CD4-positive, alpha-beta T cell (primary cell): ENCODE measurements around the gene SCG5. TPM values are rescaled to one million over a fixed set of nuclear protein-coding genes. Genes with fewer than 3 reads are reported as not detected.

ENCODE experiments used
- ATAC-seq: fragments of 200-7000 bp; cut with Tn5 transposase; one replicate; pipeline ENCODE4 v1.10.0; 2022; ENCODE audit warnings: mild to moderate bottlenecking; ENCODE audit not compliant: poor library complexity
- CTCF ChIA-PET: fragments of 350-600 bp; sonication (Branson Sonifier 250); formaldehyde crosslinking; loops from one replicate; lab custom pipeline; 2021; ENCODE audit warnings: antibody characterized with exemption, inconsistent platforms; lab: Charles Lee
- POLR2A ChIA-PET: fragments of 350-600 bp; sonication (Branson Sonifier 250); formaldehyde crosslinking; loops from one replicate; lab custom pipeline; 2021; ENCODE audit warnings: antibody characterized with exemption, inconsistent platforms; lab: Charles Lee
- DNase-seq, 14 experiments: peaks; one replicate each; pipeline ENCODE4 v3.0.0-alpha.2; 2013 to 2020; ENCODE audit warnings: mixed read lengths in 2 of 14
- H3K27ac ChIP-seq, 2 donors: one replicate each; pipeline versions ENCODE4 v1.5.1 to v1.7.0; 2013; ENCODE audit warnings: low read length in 2 of 2, low read depth in 1 of 2, mild to moderate bottlenecking in 1 of 2
- H3K27me3 ChIP-seq, 2 experiments: 1 replicate in 1 of 2; 2 replicates in 1 of 2; pipeline versions ENCODE4 v1.6.1 to v1.7.0; 2013; ENCODE audit warnings: low read length in 2 of 2, control low read depth in 1 of 2, mild to moderate bottlenecking in 1 of 2, moderate library complexity in 1 of 2; ENCODE audit not compliant: insufficient read depth in 2 of 2, control insufficient read depth in 1 of 2
- H3K36me3 ChIP-seq: one replicate; pipeline ENCODE4 v1.6.1; 2013; ENCODE audit warnings: low read length, control low read depth; ENCODE audit not compliant: insufficient read depth
- H3K4me1 ChIP-seq: one replicate; pipeline ENCODE4 v1.6.1; 2013; ENCODE audit warnings: low read length, control low read depth; ENCODE audit not compliant: insufficient read depth
- H3K4me3 ChIP-seq: one replicate; pipeline ENCODE4 v1.5.1; 2013; ENCODE audit warnings: mild to moderate bottlenecking, low read length, moderate library complexity
- H3K9me3 ChIP-seq, 2 experiments: 1 replicate in 1 of 2; 2 replicates in 1 of 2; pipeline versions ENCODE4 v1.6.1 to v1.7.0; 2013; ENCODE audit warnings: low read length in 2 of 2, mild to moderate bottlenecking in 2 of 2, control low read depth in 1 of 2, moderate library complexity in 1 of 2; ENCODE audit not compliant: control insufficient read depth in 1 of 2, insufficient read depth in 1 of 2
- H3K27ac Mint-ChIP-seq: one replicate; pipeline ENCODE4 v1.8.0; 2020; ENCODE audit warnings: mixed read lengths
- H3K27me3 Mint-ChIP-seq: one replicate; pipeline ENCODE4 v1.8.0; 2021; ENCODE audit warnings: mixed read lengths
- H3K36me3 Mint-ChIP-seq: one replicate; pipeline ENCODE4 v1.8.0; 2021; ENCODE audit warnings: low read depth, mixed read lengths
- H3K4me1 Mint-ChIP-seq: one replicate; pipeline ENCODE4 v1.8.0; 2021; ENCODE audit warnings: low read depth, mixed read lengths
- H3K4me3 Mint-ChIP-seq: one replicate; pipeline ENCODE4 v1.8.0; 2020; ENCODE audit warnings: mild to moderate bottlenecking, mixed read lengths
- H3K9me3 Mint-ChIP-seq: one replicate; pipeline ENCODE4 v1.8.0; 2020; ENCODE audit warnings: mixed read lengths
- CTCF ChIP-seq: fragments of 200-600 bp; IDR thresholded peaks from one replicate; pipeline ENCODE4 v1.8.0; 2022; ENCODE audit warnings: antibody characterized with exemption, mild to moderate bottlenecking
- intact Hi-C, 2 experiments: fragments of 100-400 bp; cut with DNase I in 1 of 2; cut with micrococcal nuclease in 1 of 2; formaldehyde crosslinking; loops; one replicate each; pipeline versions ENCODE4 v1.15.1 to v1.9.0; 2023 to 2025; cut with DNase I, micrococcal nuclease
- total RNA-seq, 174 experiments: library from RNA in 2 of 174; stranded (reverse) in 2 of 174; gene quantifications; one replicate each; pipeline ENCODE4 v1.2.3 and lab custom pipeline; 2021 to 2026

SCG5 gene
- total RNA-seq, 2 experiments from 2014 or later: not detected

GRCh38 chr15:32663671-32664070 lies 22.2 kb downstream of the SCG5 start:
- ChIA-PET POLR2A (no interaction called here), CTCF (no interaction called here)
- intact Hi-C loops: loop anchor here (2.0 to 10.0 kb wide), 4 partner anchors 424 to 1041 kb away; no protein-coding TSS in a partner anchor
- no peak for ATAC-seq
- Histone ChIP-seq H3K27me3 (no peaks in the 10 kb centered on the region), H3K27ac (no peak overlapping the region), H3K4me1 (peaks cover 3% of the 10 kb centered on the region), H3K36me3 (no peaks in the 10 kb centered on the region), H3K4me3 (no peak overlapping the region), H3K9me3 (no peaks in the 10 kb centered on the region)
- H3K9me3 Mint-ChIP-seq: no peaks in the 10 kb centered on the region
- peaks cover 5% of the 10 kb centered on the region for H3K4me1 Mint-ChIP-seq
- H3K27ac Mint-ChIP-seq: no peak overlapping the region
- H3K36me3 Mint-ChIP-seq: no peaks in the 10 kb centered on the region
- no peaks in the 10 kb centered on the region for H3K27me3 Mint-ChIP-seq
- H3K4me3 Mint-ChIP-seq: no peak overlapping the region
- TF ChIP-seq CTCF: no peak
- no peak for DNase-seq

GRCh38 chr15:32664796-32665195 lies 23.3 kb downstream of the SCG5 start:
- Mint-ChIP-seq H3K27ac (no peak overlapping the region), H3K27me3 (no peaks in the 10 kb centered on the region), H3K4me1 (peaks cover 5% of the 10 kb centered on the region), H3K4me3 (no peak overlapping the region), H3K36me3 (no peaks in the 10 kb centered on the region), H3K9me3 (no peaks in the 10 kb centered on the region)
- no peaks in the 10 kb centered on the region for H3K9me3 ChIP-seq
- POLR2A ChIA-PET: no interaction called here
- TF ChIP-seq CTCF: no peak
- ATAC-seq (no peak), DNase-seq (no peak)
- CTCF ChIA-PET: interaction anchor here (0.6 kb wide), 1 partner anchor 14 kb away, joined by 3 read pairs; no protein-coding TSS in a partner anchor
- H3K27me3 ChIP-seq: no peaks in the 10 kb centered on the region
- no peaks in the 10 kb centered on the region for H3K36me3 ChIP-seq
- intact Hi-C loops: loop anchor here in 1 of 2 experiments (5.0 to 10.0 kb wide), 3 partner anchors 423 to 1040 kb away; no protein-coding TSS in a partner anchor
- peaks cover 3% of the 10 kb centered on the region for H3K4me1 ChIP-seq
- H3K27ac ChIP-seq: no peak overlapping the region
- H3K4me3 ChIP-seq: no peak overlapping the region

GRCh38 chr15:32667321-32667720 lies 25.8 kb downstream of the SCG5 start:
- no peaks in the 10 kb centered on the region for H3K27me3 ChIP-seq
- no peak overlapping the region for H3K4me3 ChIP-seq
- H3K4me1 ChIP-seq: peaks cover 3% of the 10 kb centered on the region
- no peak for ATAC-seq
- H3K27ac ChIP-seq: no peak overlapping the region
- no peaks in the 10 kb centered on the region for H3K9me3 ChIP-seq
- H3K9me3 Mint-ChIP-seq: no peaks in the 10 kb centered on the region
- POLR2A ChIA-PET: no interaction called here
- DNase-seq: no peak
- no peaks in the 10 kb centered on the region for H3K36me3 Mint-ChIP-seq
- no peaks in the 10 kb centered on the region for H3K36me3 ChIP-seq
- CTCF ChIA-PET: no interaction called here
- intact Hi-C loops: loop anchor here in 1 of 2 experiments (10.0 kb wide), 1 partner anchor 1037 kb away; no protein-coding TSS in a partner anchor
- H3K4me1 Mint-ChIP-seq: peaks cover 5% of the 10 kb centered on the region
- TF ChIP-seq CTCF: no peak
- no peak overlapping the region for H3K27ac Mint-ChIP-seq
- no peak overlapping the region for H3K4me3 Mint-ChIP-seq
- no peaks in the 10 kb centered on the region for H3K27me3 Mint-ChIP-seq
